HFF-Myc (cell line): ENCODE measurements around the gene ALX4.
A peak's percentile ranks its signal among the peaks of the same experiment; 100 is the strongest.

Experiments used
- DNase-seq: peaks from one replicate; pipeline ENCODE4 v3.0.0-alpha.2; 2011; ENCODE audit warnings: low read depth; ENCODE audit errors: extremely low read depth
- H3K4me3 ChIP-seq: replicated peaks from 2 replicates; pipeline ENCODE4 v1.5.1; 2011; ENCODE audit warnings: low read depth, mild to moderate bottlenecking, control low read depth, low read length
- CTCF ChIP-seq: IDR thresholded peaks from 2 replicates; pipeline ENCODE4 v1.5.1; 2012; ENCODE audit warnings: mild to moderate bottlenecking, low read depth, low read length, control low read depth; ENCODE audit errors: missing control alignments

The ALX4 gene

GRCh38 chr11:44306918-44307244 is 3.1 kb downstream of the ALX4 start:
- no peak for DNase-seq
- TF ChIP-seq CTCF, result no peak
- peak overlapping the region; percentile 39 for H3K4me3 ChIP-seq

GRCh38 chr11:44306052-44306917 is 3.7 kb downstream of the ALX4 start:
- no peak for TF ChIP-seq CTCF
- DNase-seq, result no peak
- peak overlapping the region; percentile 39 for H3K4me3 ChIP-seq

GRCh38 chr11:44305470-44306051 is 4.4 kb downstream of the ALX4 start:
- DNase-seq, result no peak
- H3K4me3 ChIP-seq, result peak overlapping the region; percentile 39
- no peak for TF ChIP-seq CTCF

GRCh38 chr11:44305026-44305469 is 4.9 kb downstream of the ALX4 start:
- TF ChIP-seq CTCF, result no peak
- peak overlapping the region; percentile 39 for H3K4me3 ChIP-seq
- no peak for DNase-seq

- no peak for DNase-seq
- no peak for TF ChIP-seq CTCF
- H3K4me3 ChIP-seq, result peak overlapping the region; percentile 39; the same call in 1 of the 2 replicates
Measured at GRCh38 chr11:44304091-44305025, 5.6 kb downstream of the ALX4 start.

- no peak overlapping the region for H3K4me3 ChIP-seq
- TF ChIP-seq CTCF, result no peak
- no peak for DNase-seq
Measured at GRCh38 chr11:44303401-44303938, 6.5 kb downstream of the ALX4 start.
